ENCODE results near the gene IL34. TPM values are rescaled to one million over a fixed set of nuclear protein-coding genes. Genes with fewer than 3 reads are reported as not detected.

Gene IL34
- total and polyA plus RNA-seq, 2 of the 13 experiments (the other 11 are each of a cell fraction or from before 2014, with no cell fraction given), result 1.2 to 1.3 TPM

GRCh38 chr16:70684146-70685060 lies 38.0 kb downstream of the IL34 start (continued):
- TF ChIP-seq CENPBD1 (CRISPR knock-in tag; IDR thresholded peaks at IDR 0.05; ENCODE audit: borderline replicate concordance, low read depth) (no peak), ZNF230 (CRISPR knock-in tag; IDR thresholded peaks at IDR 0.05) (peak; percentile 57; the same call in 1 of the 2 replicates), HNRNPUL1 (IDR thresholded peaks at IDR 0.05; ENCODE audit: low read depth, low read length) (no peak), MAFK (conservative IDR thresholded peaks at IDR 0.05 in 1 of 2, IDR thresholded peaks at IDR 0.05 in 1 of 2; ENCODE audit: low read length in 2 of 2) (no peak), HMGXB4 (CRISPR knock-in tag; IDR thresholded peaks at IDR 0.05; ENCODE audit: borderline replicate concordance in 1 of 2, low read depth in 1 of 2) (peak in 1 of 2 experiments; percentile 47; a peak in 2 of 4 replicates), EHMT2 (IDR thresholded peaks at IDR 0.05; ENCODE audit: borderline replicate concordance, low read depth, low read length) (no peak), ZNF674 (CRISPR knock-in tag; IDR thresholded peaks at IDR 0.05; ENCODE audit: low read depth) (no peak), NFYB (CRISPR knock-in tag; IDR thresholded peaks at IDR 0.05) (no peak), ZC3H4 (CRISPR knock-in tag; IDR thresholded peaks at IDR 0.05; ENCODE audit: borderline replicate concordance) (no peak), MTA3 (CRISPR knock-in tag; IDR thresholded peaks at IDR 0.05) (no peak), ZC3H13 (CRISPR knock-in tag; IDR thresholded peaks at IDR 0.05) (no peak), MLXIP (CRISPR knock-in tag; IDR thresholded peaks at IDR 0.05; ENCODE audit: borderline replicate concordance) (no peak), SMAD1 (CRISPR knock-in tag; IDR thresholded peaks at IDR 0.05; ENCODE audit: borderline replicate concordance, low read depth) (no peak), ZNF607 (CRISPR knock-in tag; IDR thresholded peaks at IDR 0.05; ENCODE audit: borderline replicate concordance) (no peak), ZNF512B (CRISPR knock-in tag; IDR thresholded peaks at IDR 0.05; ENCODE audit: borderline replicate concordance) (no peak; the same call in 1 of the 2 replicates), STAG1 (CRISPR knock-in tag; IDR thresholded peaks at IDR 0.05) (no peak), ZNF891 (CRISPR knock-in tag; IDR thresholded peaks at IDR 0.05) (no peak), SRSF9 (IDR thresholded peaks at IDR 0.05; ENCODE audit: borderline replicate concordance, insufficient read depth, low read depth, low read length, poor library complexity, severe bottlenecking) (no peak), DR1 (CRISPR knock-in tag; IDR thresholded peaks at IDR 0.05) (no peak; the same call in 1 of the 2 replicates), NAIF1 (CRISPR knock-in tag; IDR thresholded peaks at IDR 0.05; ENCODE audit: borderline replicate concordance) (no peak)
